Tibial nerve (tissue), 4 donors: ENCODE results near the gene SLC25A34. TPM values are rescaled to one million over a fixed set of nuclear protein-coding genes. Genes with fewer than 3 reads are reported as not detected.

Experiments
- DNase-seq, 2 donors: peaks; one replicate each; pipeline ENCODE4 v3.0.0-alpha.2; 2019; ENCODE audit warnings: low spot score in 2 of 2
- H3K27ac ChIP-seq, 4 donors: fragments of 200-600 bp; sonication (generic) in 3 of 4; one replicate each; pipeline ENCODE4 v1.5.1; 2017 to 2019; ENCODE audit warnings: mild to moderate bottlenecking in 1 of 4
- H3K27me3 ChIP-seq, 2 donors: fragments of 200-600 bp; sonication (generic) in 1 of 2; one replicate each; pipeline versions ENCODE4 v1.5.1 to v1.6.0; 2017 to 2019
- H3K36me3 ChIP-seq, 3 donors: fragments of 200-600 bp; sonication (generic); one replicate each; pipeline ENCODE4 v1.5.1; 2018 to 2019
- H3K4me1 ChIP-seq, 4 donors: fragments of 200-600 bp; sonication (generic) in 3 of 4; one replicate each; pipeline ENCODE4 v1.5.1; 2017 to 2019
- H3K4me3 ChIP-seq, 4 donors: fragments of 200-600 bp; sonication (generic) in 3 of 4; one replicate each; pipeline ENCODE4 v1.5.1; 2017 to 2019; ENCODE audit warnings: mild to moderate bottlenecking in 1 of 4, moderate library complexity in 1 of 4
- H3K9me3 ChIP-seq, 4 donors: fragments of 200-600 bp; sonication (generic) in 3 of 4; one replicate each; pipeline ENCODE4 v1.5.1; 2017 to 2019
- EP300 ChIP-seq, 2 donors: sonication (generic); formaldehyde crosslinking; IDR thresholded peaks; one replicate each; pipeline ENCODE4 v1.6.1; 2017; ENCODE audit warnings: antibody characterized with exemption in 2 of 2, mild to moderate bottlenecking in 1 of 2
- POLR2A ChIP-seq, 2 donors: fragments of 450-650 bp; IDR thresholded peaks; one replicate each; pipeline ENCODE4 v1.6.1; 2017; ENCODE audit warnings: antibody characterized with exemption in 2 of 2, mild to moderate bottlenecking in 2 of 2, moderate library complexity in 2 of 2
- WGBS, 2 donors: methylation state at CpG; one replicate each; pipeline ENCODE4 v1.1.5; 2018; 5-methylcytosine and 5-hydroxymethylcytosine counted together
- total RNA-seq, 4 donors: library from RNA; depleted of rRNA; stranded (reverse); fragments of >200 nt; gene quantifications; one replicate each; pipeline ENCODE4 v1.1.0, GENCODE V29; 2016
- TF ChIP-seq, protein P1 (sequence below), 5 experiments: fragments of 200-600 bp in 3 of 5; fragments of 450-650 bp in 2 of 5; sonication (generic) in 3 of 5; IDR thresholded peaks; one replicate each; pipeline ENCODE4 v1.5.1; 2016 to 2019; ENCODE audit warnings: antibody characterized with exemption in 5 of 5, mild to moderate bottlenecking in 3 of 5, moderate library complexity in 2 of 5

Gene SLC25A34
- total RNA-seq, 4 donors from 2014 or later, result 2.8 to 23.7 (median 3.3) TPM

DNA sequence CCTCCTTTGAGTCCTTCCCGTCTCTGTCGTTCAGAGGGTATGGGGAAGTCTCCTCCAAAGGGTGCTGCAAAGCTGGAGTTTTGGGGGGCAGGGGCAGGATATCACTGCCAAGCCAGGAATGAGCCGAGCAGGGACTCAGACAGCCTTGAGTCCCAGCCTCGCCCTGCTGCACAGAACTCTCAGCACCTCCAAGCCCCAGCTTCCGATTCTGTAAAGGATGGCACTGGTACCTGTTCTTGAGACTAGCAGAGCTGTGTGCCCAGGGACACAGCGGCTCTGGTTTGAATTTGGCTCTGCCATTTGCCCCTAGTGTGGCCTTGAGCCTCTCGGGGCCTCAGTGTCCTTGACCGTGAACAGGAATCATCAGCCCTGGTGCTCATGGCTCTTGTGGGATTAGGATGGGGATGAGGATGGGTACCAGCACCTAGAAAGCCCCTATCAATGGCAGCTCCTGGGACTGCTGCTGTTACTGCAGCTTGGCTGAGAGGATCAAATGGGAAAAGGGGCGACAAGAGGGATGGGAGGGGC lies 21.0 kb downstream of the SLC25A34 start:
- no peak for DNase-seq
- 74 to 82% methylated on average over 9 of the region's 9 CpGs for WGBS, 2 donors
- Histone ChIP-seq H3K27me3 (peaks cover 0 to 39% of the 10 kb centered on the region in 2 donors), H3K9me3 (no peaks in the 10 kb centered on the region), H3K4me3 (peak overlapping the region in 1 of 4 donors; percentile 44), H3K4me1 (peaks cover 0 to 53% (median 24%) of the 10 kb centered on the region in 4 donors), H3K27ac (peak overlapping the region in 2 of 4 donors; percentile 72 to 82), H3K36me3 (no peaks in the 10 kb centered on the region)
- TF ChIP-seq, protein P1, sequence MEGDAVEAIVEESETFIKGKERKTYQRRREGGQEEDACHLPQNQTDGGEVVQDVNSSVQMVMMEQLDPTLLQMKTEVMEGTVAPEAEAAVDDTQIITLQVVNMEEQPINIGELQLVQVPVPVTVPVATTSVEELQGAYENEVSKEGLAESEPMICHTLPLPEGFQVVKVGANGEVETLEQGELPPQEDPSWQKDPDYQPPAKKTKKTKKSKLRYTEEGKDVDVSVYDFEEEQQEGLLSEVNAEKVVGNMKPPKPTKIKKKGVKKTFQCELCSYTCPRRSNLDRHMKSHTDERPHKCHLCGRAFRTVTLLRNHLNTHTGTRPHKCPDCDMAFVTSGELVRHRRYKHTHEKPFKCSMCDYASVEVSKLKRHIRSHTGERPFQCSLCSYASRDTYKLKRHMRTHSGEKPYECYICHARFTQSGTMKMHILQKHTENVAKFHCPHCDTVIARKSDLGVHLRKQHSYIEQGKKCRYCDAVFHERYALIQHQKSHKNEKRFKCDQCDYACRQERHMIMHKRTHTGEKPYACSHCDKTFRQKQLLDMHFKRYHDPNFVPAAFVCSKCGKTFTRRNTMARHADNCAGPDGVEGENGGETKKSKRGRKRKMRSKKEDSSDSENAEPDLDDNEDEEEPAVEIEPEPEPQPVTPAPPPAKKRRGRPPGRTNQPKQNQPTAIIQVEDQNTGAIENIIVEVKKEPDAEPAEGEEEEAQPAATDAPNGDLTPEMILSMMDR (IDR thresholded peaks at IDR 0.05), result no peak
- TF ChIP-seq POLR2A (IDR thresholded peaks at IDR 0.05), result no peak
- TF ChIP-seq EP300 (IDR thresholded peaks at IDR 0.05), result no peak

DNA sequence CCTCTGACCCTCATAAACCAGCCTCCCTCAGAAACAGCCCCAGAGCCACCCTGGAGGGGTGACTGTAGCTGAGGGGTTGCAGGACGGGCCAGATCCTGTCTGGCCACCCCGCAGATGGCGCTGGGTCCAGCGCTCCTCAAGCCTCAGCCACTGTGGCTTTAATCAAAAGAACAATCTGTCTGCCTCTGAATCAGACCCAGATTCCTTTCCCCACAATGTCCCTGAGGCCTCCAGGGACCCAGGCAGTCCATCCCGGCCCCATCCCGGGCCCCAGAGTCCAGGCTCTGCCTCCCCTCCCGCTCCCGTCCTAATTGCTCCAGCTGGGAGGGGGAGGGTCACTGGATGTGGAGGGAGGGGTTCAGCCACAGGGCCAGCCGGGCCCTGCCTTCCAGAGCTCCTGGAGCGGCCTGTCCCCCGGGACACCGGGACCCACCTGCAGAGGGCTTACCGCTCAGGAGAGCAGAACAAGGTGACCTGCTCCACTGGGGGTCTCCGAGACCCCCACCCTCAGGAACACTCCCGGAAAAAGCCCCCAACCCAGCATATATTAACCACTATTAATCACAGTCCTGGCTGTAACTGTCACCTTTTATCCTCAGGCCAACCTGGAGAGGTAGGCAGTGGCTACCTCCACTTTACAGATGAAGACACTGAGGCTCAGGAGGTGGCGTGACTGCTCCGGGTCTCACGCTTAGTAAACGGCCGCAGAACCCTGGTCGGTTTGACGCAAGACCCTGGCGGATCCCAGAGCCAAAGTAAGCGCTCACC lies 21.7 kb downstream of the SLC25A34 start:
- peaks cover 0 to 39% of the 10 kb centered on the region in 2 donors for H3K27me3 ChIP-seq
- no peak for DNase-seq
- WGBS, 2 donors, result 17 to 21% methylated on average over 15 to 23 of the region's 24 CpGs
- no peaks in the 10 kb centered on the region for H3K36me3 ChIP-seq
- H3K27ac ChIP-seq, result peak overlapping the region in 3 of 4 donors; percentile 72 to 82 (median 80)
- no peak for TF ChIP-seq POLR2A (IDR thresholded peaks at IDR 0.05)
- TF ChIP-seq, protein P1 (IDR thresholded peaks at IDR 0.05), result no peak
- H3K4me1 ChIP-seq, result peaks cover 0 to 53% (median 24%) of the 10 kb centered on the region in 4 donors
- H3K9me3 ChIP-seq, result no peaks in the 10 kb centered on the region
- peak overlapping the region; percentile 32 to 65 (median 50) for H3K4me3 ChIP-seq

DNA sequence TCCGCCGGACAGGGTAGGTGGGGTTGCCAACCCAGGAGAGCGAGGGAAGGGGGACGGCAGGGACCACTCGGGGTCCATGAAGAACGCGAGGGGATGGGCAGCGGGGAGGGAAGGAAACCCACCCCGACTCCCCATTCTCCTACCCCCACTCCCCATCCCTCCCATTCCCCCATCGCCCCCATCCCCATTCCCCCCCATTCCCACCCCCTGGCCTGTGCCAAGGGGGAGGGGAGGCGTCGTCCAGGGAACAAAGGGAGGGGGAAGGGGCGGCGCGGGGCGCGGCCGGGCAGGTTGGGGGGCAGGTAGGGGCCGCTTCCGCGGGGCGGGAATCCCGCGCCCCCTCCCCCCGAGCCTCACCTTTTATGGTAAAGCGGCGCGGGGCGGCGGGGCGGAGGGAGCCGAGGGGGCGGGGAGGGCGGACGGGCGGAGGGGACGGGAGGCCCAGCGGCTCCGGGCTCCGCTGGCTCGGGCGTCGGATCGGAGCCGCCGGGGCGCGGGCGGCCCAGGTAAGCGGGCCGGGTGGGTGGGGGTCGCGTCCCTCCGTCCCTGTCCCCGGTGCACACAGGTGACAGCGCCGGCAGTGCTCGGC lies 22.4 kb downstream of the SLC25A34 start, which contains the start of gene FBLIM1:
Gene FBLIM1 (plus strand): TSS at position 453 of the 589 bp plus-strand sequence. CDS start 6,189 bp downstream, outside the sequence.
- H3K4me1 ChIP-seq, result peaks cover 0 to 53% (median 24%) of the 10 kb centered on the region in 4 donors
- H3K9me3 ChIP-seq, result no peaks in the 10 kb centered on the region
- H3K36me3 ChIP-seq, result no peaks in the 10 kb centered on the region
- TF ChIP-seq, protein P1 (IDR thresholded peaks at IDR 0.05), result no peak
- TF ChIP-seq POLR2A (IDR thresholded peaks at IDR 0.05), result no peak
- no peak for TF ChIP-seq EP300 (IDR thresholded peaks at IDR 0.05)
- DNase-seq, result no peak
- H3K27me3 ChIP-seq, result peaks cover 0 to 39% of the 10 kb centered on the region in 2 donors
- H3K27ac ChIP-seq, result peak within 1 kb of the TSS; percentile 18 to 82 (median 76)
- peak within 1 kb of the TSS; percentile 32 to 65 (median 50) for H3K4me3 ChIP-seq
- WGBS, 2 donors, result 0 to 2% methylated on average over 3 to 10 of the region's 58 CpGs

DNA sequence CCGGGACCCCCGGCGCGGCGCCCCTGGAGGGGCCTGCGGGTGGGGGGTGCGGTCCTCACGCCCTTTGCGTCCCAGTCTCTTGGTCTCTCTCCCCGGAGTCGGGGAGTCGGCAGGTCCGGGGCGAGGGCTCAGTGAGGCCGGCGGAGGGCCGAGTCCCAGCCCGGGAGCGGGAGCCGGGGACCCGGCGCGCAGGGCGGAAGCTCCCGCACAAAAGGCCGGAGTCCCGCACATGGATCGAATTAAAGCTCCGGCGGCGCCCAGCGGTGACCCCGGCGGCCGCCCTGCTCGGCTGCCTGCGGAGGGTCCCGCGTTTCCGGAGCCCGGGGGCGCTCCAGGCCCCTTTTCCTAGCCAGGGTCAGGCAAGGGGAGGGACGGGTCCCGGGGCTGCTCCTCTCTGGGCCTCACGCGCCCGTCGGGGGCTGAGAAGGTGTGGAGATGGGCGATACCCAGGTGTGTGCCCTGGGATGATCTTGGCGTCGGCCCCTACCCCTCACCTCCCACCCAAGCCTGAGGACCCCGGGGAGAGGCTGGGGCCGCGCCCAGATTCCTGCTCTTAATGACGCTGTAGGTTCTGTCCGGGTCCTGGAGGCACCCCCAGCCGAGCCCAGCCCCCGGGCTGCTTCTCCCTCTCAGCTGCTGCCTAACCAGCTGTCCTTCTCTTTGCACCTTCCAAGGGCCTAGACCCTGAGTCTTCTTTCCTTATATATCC lies 23.0 kb downstream of the SLC25A34 start:
- TF ChIP-seq EP300 (IDR thresholded peaks at IDR 0.05) (no peak), POLR2A (IDR thresholded peaks at IDR 0.05) (no peak)
- TF ChIP-seq, protein P1 (IDR thresholded peaks at IDR 0.05), result no peak
- no peak for DNase-seq
- H3K9me3 ChIP-seq, result no peaks in the 10 kb centered on the region
- H3K4me3 ChIP-seq, result peak overlapping the region; percentile 32 to 65 (median 50)
- H3K36me3 ChIP-seq, result no peaks in the 10 kb centered on the region
- H3K4me1 ChIP-seq, result peaks cover 0 to 53% (median 24%) of the 10 kb centered on the region in 4 donors
- peak overlapping the region; percentile 18 to 82 (median 76) for H3K27ac ChIP-seq
- peaks cover 0 to 39% of the 10 kb centered on the region in 2 donors for H3K27me3 ChIP-seq
- WGBS, 2 donors, result 13 to 23% methylated on average over 7 to 27 of the region's 58 CpGs
